ENCODE measurements around the gene CCN2.
"Not testable (repeated sequence)": the region's sequence is repeated elsewhere in the genome, so short reads cannot be mapped to it uniquely, and the experiment has no call there.

- not testable (repeated sequence) for TF ChIP-seq CTCF (IDR thresholded peaks at IDR 0.05); HMGXB4 (CRISPR knock-in tag; IDR thresholded peaks at IDR 0.05); USF1 (CRISPR knock-in tag; IDR thresholded peaks at IDR 0.05); GRHL2 (CRISPR knock-in tag; IDR thresholded peaks at IDR 0.05; ENCODE audit: insufficient replicate concordance, severe bottlenecking); TEAD4 (CRISPR knock-in tag; IDR thresholded peaks at IDR 0.05); ATF3 (CRISPR knock-in tag; conservative IDR thresholded peaks at IDR 0.05); NR2C2 (CRISPR knock-in tag; IDR thresholded peaks at IDR 0.05); MYBL2 (CRISPR knock-in tag; IDR thresholded peaks at IDR 0.05); FOXP1 (CRISPR knock-in tag; IDR thresholded peaks at IDR 0.05; ENCODE audit: borderline replicate concordance); SP1 (CRISPR knock-in tag; conservative IDR thresholded peaks at IDR 0.05); STAT6 (CRISPR knock-in tag; conservative IDR thresholded peaks at IDR 0.05; ENCODE audit: low read depth); IRF2 (CRISPR knock-in tag; IDR thresholded peaks at IDR 0.05; ENCODE audit: borderline replicate concordance, low read depth)
Measured at GRCh38 chr6:131916091-131916796, 34.9 kb downstream of the CCN2 start.
